ENCODE measurements around the gene CTTNBP2.

CTTNBP2 gene

GRCh38 chr7:117772421-117772820 is 100.8 kb downstream of the CTTNBP2 start:
- Histone ChIP-seq H3K9ac (ENCODE audit: low read length) (no peak overlapping the region), H3K27ac (ENCODE audit: low read depth, low read length) (no peak overlapping the region), H3K27me3 (ENCODE audit: control insufficient read depth, insufficient read depth, low read length) (no peaks in the 10 kb centered on the region), H3K4me3 (ENCODE audit: low read length) (no peak overlapping the region), H3K4me1 (ENCODE audit: control insufficient read depth, insufficient read depth, low read length) (no peaks in the 10 kb centered on the region), H3K36me3 (ENCODE audit: control insufficient read depth, insufficient read depth, low read length) (no peaks in the 10 kb centered on the region)

GRCh38 chr7:117771756-117772155 is 101.5 kb downstream of the CTTNBP2 start:
- Histone ChIP-seq H3K4me3 (ENCODE audit: low read length) (no peak overlapping the region), H3K4me1 (ENCODE audit: control insufficient read depth, insufficient read depth, low read length) (no peaks in the 10 kb centered on the region), H3K27ac (ENCODE audit: low read depth, low read length) (no peak overlapping the region), H3K36me3 (ENCODE audit: control insufficient read depth, insufficient read depth, low read length) (no peaks in the 10 kb centered on the region), H3K27me3 (ENCODE audit: control insufficient read depth, insufficient read depth, low read length) (no peaks in the 10 kb centered on the region), H3K9ac (ENCODE audit: low read length) (no peak overlapping the region)

- H3K9ac ChIP-seq (ENCODE audit: low read length): no peak overlapping the region
- no peaks in the 10 kb centered on the region for H3K4me1 ChIP-seq (ENCODE audit: control insufficient read depth, insufficient read depth, low read length)
- H3K36me3 ChIP-seq (ENCODE audit: control insufficient read depth, insufficient read depth, low read length): no peaks in the 10 kb centered on the region
- H3K4me3 ChIP-seq (ENCODE audit: low read length): no peak overlapping the region
- no peak overlapping the region for H3K27ac ChIP-seq (ENCODE audit: low read depth, low read length)
- H3K27me3 ChIP-seq (ENCODE audit: control insufficient read depth, insufficient read depth, low read length): no peaks in the 10 kb centered on the region
Measured at GRCh38 chr7:117769085-117769484, 104.2 kb downstream of the CTTNBP2 start.

GRCh38 chr7:117767951-117768350 is 105.3 kb downstream of the CTTNBP2 start:
- no peaks in the 10 kb centered on the region for H3K27me3 ChIP-seq (ENCODE audit: control insufficient read depth, insufficient read depth, low read length)
- no peak overlapping the region for H3K27ac ChIP-seq (ENCODE audit: low read depth, low read length)
- no peak overlapping the region for H3K9ac ChIP-seq (ENCODE audit: low read length)
- H3K4me1 ChIP-seq (ENCODE audit: control insufficient read depth, insufficient read depth, low read length): no peaks in the 10 kb centered on the region
- no peak overlapping the region for H3K4me3 ChIP-seq (ENCODE audit: low read length)
- no peaks in the 10 kb centered on the region for H3K36me3 ChIP-seq (ENCODE audit: control insufficient read depth, insufficient read depth, low read length)

- H3K36me3 ChIP-seq (ENCODE audit: control insufficient read depth, insufficient read depth, low read length): no peaks in the 10 kb centered on the region
- H3K4me3 ChIP-seq (ENCODE audit: low read length): no peak overlapping the region
- H3K9ac ChIP-seq (ENCODE audit: low read length): no peak overlapping the region
- no peaks in the 10 kb centered on the region for H3K4me1 ChIP-seq (ENCODE audit: control insufficient read depth, insufficient read depth, low read length)
- no peaks in the 10 kb centered on the region for H3K27me3 ChIP-seq (ENCODE audit: control insufficient read depth, insufficient read depth, low read length)
- H3K27ac ChIP-seq (ENCODE audit: low read depth, low read length): no peak overlapping the region
Measured at GRCh38 chr7:117766913-117767312, 106.3 kb downstream of the CTTNBP2 start.

GRCh38 chr7:117764031-117764430 is 109.2 kb downstream of the CTTNBP2 start:
- Histone ChIP-seq H3K27ac (ENCODE audit: low read depth, low read length) (no peak overlapping the region), H3K27me3 (ENCODE audit: control insufficient read depth, insufficient read depth, low read length) (no peaks in the 10 kb centered on the region), H3K9ac (ENCODE audit: low read length) (no peak overlapping the region), H3K4me1 (ENCODE audit: control insufficient read depth, insufficient read depth, low read length) (no peaks in the 10 kb centered on the region), H3K4me3 (ENCODE audit: low read length) (no peak overlapping the region), H3K36me3 (ENCODE audit: control insufficient read depth, insufficient read depth, low read length) (peaks cover 4% of the 10 kb centered on the region)

- H3K4me3 ChIP-seq (ENCODE audit: low read length): no peak overlapping the region
- H3K27ac ChIP-seq (ENCODE audit: low read depth, low read length): no peak overlapping the region
- H3K4me1 ChIP-seq (ENCODE audit: control insufficient read depth, insufficient read depth, low read length): no peaks in the 10 kb centered on the region
- H3K27me3 ChIP-seq (ENCODE audit: control insufficient read depth, insufficient read depth, low read length): no peaks in the 10 kb centered on the region
- peaks cover 4% of the 10 kb centered on the region for H3K36me3 ChIP-seq (ENCODE audit: control insufficient read depth, insufficient read depth, low read length)
- H3K9ac ChIP-seq (ENCODE audit: low read length): no peak overlapping the region
Measured at GRCh38 chr7:117762055-117762454, 111.2 kb downstream of the CTTNBP2 start.

- Histone ChIP-seq H3K9ac (ENCODE audit: low read length) (no peak overlapping the region), H3K27me3 (ENCODE audit: control insufficient read depth, insufficient read depth, low read length) (no peaks in the 10 kb centered on the region), H3K27ac (ENCODE audit: low read depth, low read length) (no peak overlapping the region), H3K4me3 (ENCODE audit: low read length) (no peak overlapping the region), H3K36me3 (ENCODE audit: control insufficient read depth, insufficient read depth, low read length) (peaks cover 4% of the 10 kb centered on the region), H3K4me1 (ENCODE audit: control insufficient read depth, insufficient read depth, low read length) (no peaks in the 10 kb centered on the region)
Measured at GRCh38 chr7:117759950-117760640, 113.1 kb downstream of the CTTNBP2 start.

- no peaks in the 10 kb centered on the region for H3K4me1 ChIP-seq (ENCODE audit: control insufficient read depth, insufficient read depth, low read length)
- no peaks in the 10 kb centered on the region for H3K27me3 ChIP-seq (ENCODE audit: control insufficient read depth, insufficient read depth, low read length)
- peaks cover 4% of the 10 kb centered on the region for H3K36me3 ChIP-seq (ENCODE audit: control insufficient read depth, insufficient read depth, low read length)
- no peak overlapping the region for H3K9ac ChIP-seq (ENCODE audit: low read length)
- H3K4me3 ChIP-seq (ENCODE audit: low read length): no peak overlapping the region
- no peak overlapping the region for H3K27ac ChIP-seq (ENCODE audit: low read depth, low read length)
Measured at GRCh38 chr7:117757440-117757839, 115.8 kb downstream of the CTTNBP2 start.

- no peak overlapping the region for H3K9ac ChIP-seq (ENCODE audit: low read length)
- no peaks in the 10 kb centered on the region for H3K27me3 ChIP-seq (ENCODE audit: control insufficient read depth, insufficient read depth, low read length)
- no peak overlapping the region for H3K4me3 ChIP-seq (ENCODE audit: low read length)
- peaks cover 4% of the 10 kb centered on the region for H3K36me3 ChIP-seq (ENCODE audit: control insufficient read depth, insufficient read depth, low read length)
- H3K27ac ChIP-seq (ENCODE audit: low read depth, low read length): no peak overlapping the region
- no peaks in the 10 kb centered on the region for H3K4me1 ChIP-seq (ENCODE audit: control insufficient read depth, insufficient read depth, low read length)
Measured at GRCh38 chr7:117756586-117757085, 116.6 kb downstream of the CTTNBP2 start.

GRCh38 chr7:117755136-117755535 is 118.1 kb downstream of the CTTNBP2 start:
- H3K27ac ChIP-seq (ENCODE audit: low read depth, low read length): no peak overlapping the region
- H3K4me1 ChIP-seq (ENCODE audit: control insufficient read depth, insufficient read depth, low read length): no peaks in the 10 kb centered on the region
- H3K36me3 ChIP-seq (ENCODE audit: control insufficient read depth, insufficient read depth, low read length): no peaks in the 10 kb centered on the region
- no peak overlapping the region for H3K4me3 ChIP-seq (ENCODE audit: low read length)
- no peak overlapping the region for H3K9ac ChIP-seq (ENCODE audit: low read length)
- H3K27me3 ChIP-seq (ENCODE audit: control insufficient read depth, insufficient read depth, low read length): no peaks in the 10 kb centered on the region

GRCh38 chr7:117751775-117752174 is 121.5 kb downstream of the CTTNBP2 start:
- H3K36me3 ChIP-seq (ENCODE audit: control insufficient read depth, insufficient read depth, low read length): no peaks in the 10 kb centered on the region
- no peak overlapping the region for H3K4me3 ChIP-seq (ENCODE audit: low read length)
- H3K9ac ChIP-seq (ENCODE audit: low read length): no peak overlapping the region
- no peaks in the 10 kb centered on the region for H3K27me3 ChIP-seq (ENCODE audit: control insufficient read depth, insufficient read depth, low read length)
- H3K4me1 ChIP-seq (ENCODE audit: control insufficient read depth, insufficient read depth, low read length): no peaks in the 10 kb centered on the region
- no peak overlapping the region for H3K27ac ChIP-seq (ENCODE audit: low read depth, low read length)
